MM.1S (cell line): ENCODE measurements around the gene TECRL.

Experiments used
- DNase-seq: peaks from one replicate; pipeline ENCODE4 v3.0.0-alpha.2; 2015
- H2AFZ ChIP-seq: fragments of 300-600 bp; sonication (generic); 2 replicates; pipeline ENCODE4 v1.6.0; 2016; ENCODE audit warnings: antibody characterized with exemption, low read length
- H3F3A ChIP-seq: fragments of 300-600 bp; sonication (generic); 2 replicates; pipeline ENCODE4 v1.6.1; 2016; ENCODE audit warnings: mild to moderate bottlenecking, antibody characterized with exemption, low read length, moderate library complexity, mixed read lengths; ENCODE audit not compliant: insufficient read depth
- H3K27ac ChIP-seq: fragments of 300-600 bp; sonication (generic); 2 replicates; pipeline ENCODE4 v1.5.1; 2016; ENCODE audit warnings: mild to moderate bottlenecking, low read length
- H3K27me3 ChIP-seq: fragments of 300-600 bp; sonication (generic); replicated peaks from 2 replicates; pipeline ENCODE4 v1.6.0; 2016; ENCODE audit warnings: low read length; ENCODE audit not compliant: insufficient read depth
- H3K36me3 ChIP-seq: fragments of 300-600 bp; sonication (generic); replicated peaks from 2 replicates; pipeline ENCODE4 v1.6.1; 2016; ENCODE audit warnings: mild to moderate bottlenecking, low read length, mixed read lengths; ENCODE audit not compliant: insufficient read depth
- H3K4me1 ChIP-seq: fragments of 300-600 bp; sonication (generic); 2 replicates; pipeline ENCODE4 v1.6.1; 2016; ENCODE audit warnings: low read length, mixed read lengths
- H3K4me2 ChIP-seq: fragments of 300-600 bp; sonication (generic); 2 replicates; pipeline ENCODE4 v1.6.0; 2016; ENCODE audit warnings: low read depth, low read length
- H3K4me3 ChIP-seq: fragments of 300-600 bp; sonication (generic); 2 replicates; pipeline ENCODE4 v1.5.1; 2016; ENCODE audit warnings: low read length, mixed read lengths
- H3K79me2 ChIP-seq: fragments of 300-600 bp; sonication (generic); 2 replicates; pipeline ENCODE4 v1.6.1; 2016; ENCODE audit warnings: mixed run types, low read length, mixed read lengths
- H3K9ac ChIP-seq: fragments of 300-600 bp; sonication (generic); 2 replicates; pipeline ENCODE4 v1.6.1; 2016; ENCODE audit warnings: low read length, mixed read lengths
- H3K9me2 ChIP-seq: fragments of 300-600 bp; sonication (generic); replicated peaks from 2 replicates; pipeline ENCODE4 v1.6.1; 2016; ENCODE audit warnings: mild to moderate bottlenecking, low read length, mixed read lengths; ENCODE audit not compliant: insufficient read depth
- H3K9me3 ChIP-seq: fragments of 300-600 bp; sonication (generic); replicated peaks from 2 replicates; pipeline ENCODE4 v1.6.1; 2016; ENCODE audit warnings: mild to moderate bottlenecking, low read length, mixed read lengths; ENCODE audit not compliant: insufficient read depth
- H4K20me1 ChIP-seq: fragments of 300-600 bp; sonication (generic); 2 replicates; pipeline ENCODE4 v1.6.1; 2016; ENCODE audit warnings: mild to moderate bottlenecking, low read length, moderate library complexity, mixed read lengths; ENCODE audit not compliant: insufficient read depth
- CTCF ChIP-seq: fragments of 300-600 bp; sonication (generic); IDR thresholded peaks from 2 replicates; pipeline ENCODE4 v1.5.1; 2016; ENCODE audit warnings: antibody characterized with exemption, low read length, mixed read lengths
- EZH2 ChIP-seq: fragments of 300-600 bp; sonication (generic); optimal IDR thresholded peaks from 2 replicates; pipeline ENCODE3; 2017; ENCODE audit warnings: low read depth, mild to moderate bottlenecking, antibody characterized with exemption, low read length, mixed read lengths
- EZH2phosphoT487 ChIP-seq: fragments of 300-600 bp; sonication (generic); IDR thresholded peaks from 2 replicates; pipeline ENCODE4 v1.6.1; 2018; ENCODE audit warnings: antibody characterized with exemption, low read length

Gene TECRL

DNA sequence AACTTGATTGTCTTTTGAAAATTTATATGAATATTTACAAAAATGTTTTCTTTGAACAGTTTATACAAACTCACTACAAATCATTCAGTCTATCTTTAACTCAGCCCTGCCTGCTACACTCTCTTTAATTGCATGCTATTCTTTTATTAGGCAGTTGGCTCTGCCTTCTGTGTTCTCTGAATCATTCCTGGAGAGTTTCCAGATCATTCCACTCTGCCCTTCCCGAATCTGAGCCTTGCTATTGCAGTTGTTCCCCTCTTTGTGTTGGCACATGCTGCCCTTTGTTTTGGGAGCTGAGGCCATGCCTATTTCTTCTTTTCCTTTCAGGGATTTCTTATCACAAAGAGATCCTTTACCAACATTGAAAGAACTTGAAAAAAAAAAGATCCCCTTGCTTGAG lies 8.7 kb upstream of the TECRL start:
- no peaks in the 10 kb centered on the region for H3K36me3 ChIP-seq
- no peaks in the 10 kb centered on the region for H3K27me3 ChIP-seq
- no peak for DNase-seq
- H3K9me3 ChIP-seq, result no peaks in the 10 kb centered on the region
- no peaks in the 10 kb centered on the region for H3F3A ChIP-seq
- no peak overlapping the region for H3K27ac ChIP-seq
- no peak for TF ChIP-seq EZH2
- no peak for TF ChIP-seq CTCF
- TF ChIP-seq EZH2phosphoT487, result no peak
- H3K4me3 ChIP-seq, result no peak overlapping the region
- H3K4me1 ChIP-seq, result no peaks in the 10 kb centered on the region
- H4K20me1 ChIP-seq, result no peaks in the 10 kb centered on the region
- no peaks in the 10 kb centered on the region for H3K79me2 ChIP-seq
- H3K9ac ChIP-seq, result no peak overlapping the region
- no peaks in the 10 kb centered on the region for H3K9me2 ChIP-seq
- no peak overlapping the region for H2AFZ ChIP-seq
- H3K4me2 ChIP-seq, result no peak overlapping the region

DNA sequence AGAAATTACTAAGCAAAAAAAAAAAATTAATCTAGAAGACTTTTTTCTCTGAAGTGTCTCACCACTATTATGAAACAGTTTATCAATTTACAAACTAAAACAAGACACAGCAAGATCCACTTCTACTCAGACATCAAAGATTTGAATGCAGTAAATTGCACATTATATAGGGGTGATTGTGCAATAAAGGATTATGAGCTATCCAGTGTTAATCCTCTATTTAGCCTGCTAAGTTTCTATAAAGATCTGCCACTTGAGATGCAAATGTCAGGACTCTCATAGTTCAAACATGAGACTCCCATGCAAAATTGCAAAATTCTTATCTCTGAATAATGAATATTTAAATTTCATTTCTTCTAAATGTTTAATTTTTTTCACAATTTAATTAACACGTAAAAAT lies 2.2 kb downstream of the TECRL start:
- no peaks in the 10 kb centered on the region for H3K4me1 ChIP-seq
- no peaks in the 10 kb centered on the region for H3K36me3 ChIP-seq
- no peak overlapping the region for H3K4me2 ChIP-seq
- DNase-seq, result no peak
- no peaks in the 10 kb centered on the region for H3K79me2 ChIP-seq
- no peak for TF ChIP-seq EZH2
- no peak for TF ChIP-seq CTCF
- no peak for TF ChIP-seq EZH2phosphoT487
- no peak overlapping the region for H2AFZ ChIP-seq
- H3K4me3 ChIP-seq, result no peak overlapping the region
- no peak overlapping the region for H3K9ac ChIP-seq
- H3K9me3 ChIP-seq, result no peaks in the 10 kb centered on the region
- no peak overlapping the region for H3K27ac ChIP-seq
- no peaks in the 10 kb centered on the region for H4K20me1 ChIP-seq
- no peaks in the 10 kb centered on the region for H3K9me2 ChIP-seq
- H3K27me3 ChIP-seq, result no peaks in the 10 kb centered on the region
- H3F3A ChIP-seq, result no peaks in the 10 kb centered on the region

DNA sequence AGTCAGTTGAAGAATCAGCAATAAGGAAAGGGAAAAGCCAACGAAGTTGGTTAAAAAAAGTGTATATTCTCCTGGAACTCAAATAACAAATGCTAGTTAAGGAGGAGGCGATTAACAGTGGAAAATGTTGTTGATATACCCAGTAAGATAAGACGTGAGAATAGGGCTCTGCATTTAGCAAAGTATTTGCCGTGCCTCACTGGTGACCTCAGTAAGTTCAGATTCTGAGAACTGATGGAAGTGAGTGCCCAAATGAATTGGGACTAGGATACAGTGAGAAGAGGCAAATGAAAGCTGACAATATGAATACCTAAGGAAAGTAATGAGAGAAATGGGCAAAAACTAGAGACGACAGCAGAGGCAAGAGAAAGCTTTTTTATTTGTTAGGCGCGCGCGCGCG lies 3.5 kb downstream of the TECRL start:
- Histone ChIP-seq H3K9ac (no peak overlapping the region), H3K27me3 (no peaks in the 10 kb centered on the region), H3K4me1 (no peaks in the 10 kb centered on the region), H3K9me3 (no peaks in the 10 kb centered on the region), H3K9me2 (no peaks in the 10 kb centered on the region), H3K27ac (no peak overlapping the region), H3K79me2 (no peaks in the 10 kb centered on the region), H3F3A (no peaks in the 10 kb centered on the region), H3K36me3 (no peaks in the 10 kb centered on the region), H4K20me1 (no peaks in the 10 kb centered on the region), H2AFZ (no peak overlapping the region), H3K4me3 (no peak overlapping the region), H3K4me2 (no peak overlapping the region)
- TF ChIP-seq EZH2 (no peak), EZH2phosphoT487 (no peak), CTCF (no peak)
- DNase-seq, result no peak

GRCh38 chr4:64402684-64403083 lies 6.6 kb downstream of the TECRL start:
- Histone ChIP-seq H3K27me3 (no peaks in the 10 kb centered on the region), H3K4me1 (no peaks in the 10 kb centered on the region), H2AFZ (no peak overlapping the region), H3F3A (no peaks in the 10 kb centered on the region), H3K9me2 (no peaks in the 10 kb centered on the region), H3K79me2 (no peaks in the 10 kb centered on the region), H3K9ac (no peak overlapping the region), H3K36me3 (no peaks in the 10 kb centered on the region), H3K9me3 (no peaks in the 10 kb centered on the region), H3K27ac (no peak overlapping the region), H3K4me2 (no peak overlapping the region), H4K20me1 (no peaks in the 10 kb centered on the region), H3K4me3 (no peak overlapping the region)
- TF ChIP-seq EZH2phosphoT487 (no peak), EZH2 (no peak), CTCF (no peak)
- DNase-seq, result no peak
